T-helper 1 cell treated with Interleukin-12 subunit alpha and Interleukin-12 subunit beta and Interleukin-4 antibody, amounts not matched to agents 30 ng/mL and 1 ng/mL, for 36 hours (primary cell): ENCODE measurements around the gene OGDHL. TPM values are rescaled to one million over a fixed set of nuclear protein-coding genes. Genes with fewer than 3 reads are reported as not detected.
"Not testable (repeated sequence)": the region's sequence is repeated elsewhere in the genome, so short reads cannot be mapped to it uniquely, and the experiment has no call there.

Experiments used
- intact Hi-C: fragments of 100-400 bp; cut with micrococcal nuclease; formaldehyde crosslinking; loops from one replicate; pipeline ENCODE4 v1.15.1; 2024
- total RNA-seq: library from RNA; stranded (reverse); gene quantifications from 2 replicates; pipeline ENCODE4 v1.2.3, GENCODE V29; 2022

OGDHL gene
- total RNA-seq, 1 donor from 2014 or later, result not detected

GRCh38 chr10:49741108-49741995 is 20.8 kb downstream of the OGDHL start:
- intact Hi-C loops, result no loop called here

GRCh38 chr10:49740346-49741107 is 21.6 kb downstream of the OGDHL start:
- intact Hi-C loops, result no loop called here

GRCh38 chr10:49739426-49739825 is 22.7 kb downstream of the OGDHL start:
- intact Hi-C loops, result no loop called here

- intact Hi-C loops, result no loop called here
Measured at GRCh38 chr10:49738616-49739360, 23.3 kb downstream of the OGDHL start.

GRCh38 chr10:49737474-49738201 is 24.5 kb downstream of the OGDHL start:
- intact Hi-C loops, result no loop called here

GRCh38 chr10:49736564-49737113 is 25.5 kb downstream of the OGDHL start:
- intact Hi-C loops, result no loop called here

- intact Hi-C loops, result no loop called here
Measured at GRCh38 chr10:49735848-49736563, 26.1 kb downstream of the OGDHL start.

GRCh38 chr10:49735161-49735560 is 27.0 kb downstream of the OGDHL start:
- intact Hi-C loops, result no loop called here

- intact Hi-C loops, result no loop called here
Measured at GRCh38 chr10:49734676-49735075, 27.4 kb downstream of the OGDHL start.

- intact Hi-C loops, result no loop called here
Measured at GRCh38 chr10:49733866-49734265, 28.3 kb downstream of the OGDHL start.

- intact Hi-C loops, result no loop called here
Measured at GRCh38 chr10:49726593-49726992, 35.5 kb downstream of the OGDHL start.

GRCh38 chr10:49715157-49715556 is 47.0 kb downstream of the OGDHL start:
- intact Hi-C loops, result not testable (repeated sequence)

- intact Hi-C loops, result no loop called here
Measured at GRCh38 chr10:49713266-49713665, 48.9 kb downstream of the OGDHL start.

- intact Hi-C loops, result no loop called here
Measured at GRCh38 chr10:49711481-49711880, 50.6 kb downstream of the OGDHL start.

- intact Hi-C loops, result no loop called here
Measured at GRCh38 chr10:49710966-49711365, 51.2 kb downstream of the OGDHL start.

- intact Hi-C loops, result no loop called here
Measured at GRCh38 chr10:49709934-49710333, 52.2 kb downstream of the OGDHL start.

- intact Hi-C loops, result no loop called here
Measured at GRCh38 chr10:49707585-49707984, 54.5 kb downstream of the OGDHL start.

- intact Hi-C loops, result no loop called here
Measured at GRCh38 chr10:49700997-49701396, 61.1 kb downstream of the OGDHL start.

- intact Hi-C loops, result no loop called here
Measured at GRCh38 chr10:49700211-49700610, 61.9 kb downstream of the OGDHL start.

- intact Hi-C loops, result no loop called here
Measured at GRCh38 chr10:49698679-49699078, 63.4 kb downstream of the OGDHL start.
